ENCODE data around the gene GULP1.

- TF ChIP-seq CTCF (IDR thresholded peaks at IDR 0.05), result no peak
- no peak for TF ChIP-seq POLR2A (IDR thresholded peaks at IDR 0.05)
Observed at GRCh38 chr2:188414869-188415753, 123.4 kb downstream of the GULP1 start.
